Activated CD4-positive, alpha-beta T cell treated with anti-CD3 and anti-CD28 coated beads, Interleukin-2, amount 50 U/mL, for 1 hour (primary cell): ENCODE results near the gene SAFB2.

ENCODE experiments used
- DNase-seq: peaks from one replicate; pipeline ENCODE4 v3.0.0-alpha.2; 2020

The SAFB2 gene

DNA sequence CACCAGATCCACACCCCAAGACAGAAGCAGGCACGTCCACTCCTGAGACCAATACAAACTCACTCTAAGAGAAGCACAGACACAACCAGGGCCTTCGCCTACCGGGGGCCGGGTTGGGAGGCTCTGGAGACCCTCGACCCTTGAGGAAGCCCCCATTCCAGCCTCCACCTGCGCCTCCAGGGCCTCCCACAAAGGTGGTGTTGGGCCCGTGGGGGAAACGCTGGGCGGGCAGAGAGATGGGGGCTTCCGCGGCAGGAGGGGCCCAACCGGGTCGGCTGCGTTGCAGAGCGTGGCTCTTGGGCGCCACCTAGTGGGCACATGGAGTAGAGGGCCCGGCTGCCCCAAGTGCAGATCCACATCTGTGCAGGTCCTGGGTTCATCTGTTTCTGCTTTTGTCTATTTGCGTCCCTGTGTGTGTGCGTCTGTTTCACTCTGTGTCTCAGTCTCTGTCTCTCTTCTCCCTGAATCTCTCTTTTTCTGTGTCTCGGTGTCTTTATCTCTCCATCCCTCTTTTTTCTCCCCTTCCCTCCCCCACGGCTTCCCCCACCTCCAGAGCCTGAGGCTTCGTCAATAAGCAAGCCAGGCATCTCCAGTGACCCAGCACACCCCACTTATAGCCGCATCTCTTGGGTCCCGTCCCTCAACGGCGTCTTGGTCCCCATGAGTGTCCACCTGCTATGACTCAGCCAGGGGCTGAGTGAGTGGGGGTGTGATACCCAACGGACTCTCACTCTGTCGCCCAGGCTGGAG is 44.3 kb downstream of the SAFB2 start:
- peak; percentile 70 for DNase-seq

DNA sequence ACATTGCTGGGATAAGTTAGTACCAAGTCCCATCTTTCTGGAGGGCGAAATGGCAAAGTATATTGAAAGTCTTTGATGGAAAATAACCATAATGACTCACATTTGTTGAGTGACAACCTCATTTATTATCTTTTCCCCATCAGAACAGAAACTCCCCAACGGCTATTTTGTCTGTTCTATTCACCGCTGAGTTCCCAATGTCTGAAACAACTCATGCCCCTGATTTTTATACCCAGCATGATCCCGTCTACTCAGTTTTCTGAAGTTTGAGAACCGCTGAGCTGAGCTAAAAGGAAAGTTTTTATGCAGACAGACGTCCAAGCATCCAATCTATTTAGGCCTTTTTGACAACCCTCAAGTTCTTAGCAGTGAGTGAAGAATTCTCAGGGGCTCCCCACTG is 47.0 kb downstream of the SAFB2 start:
- DNase-seq, result no peak

DNA sequence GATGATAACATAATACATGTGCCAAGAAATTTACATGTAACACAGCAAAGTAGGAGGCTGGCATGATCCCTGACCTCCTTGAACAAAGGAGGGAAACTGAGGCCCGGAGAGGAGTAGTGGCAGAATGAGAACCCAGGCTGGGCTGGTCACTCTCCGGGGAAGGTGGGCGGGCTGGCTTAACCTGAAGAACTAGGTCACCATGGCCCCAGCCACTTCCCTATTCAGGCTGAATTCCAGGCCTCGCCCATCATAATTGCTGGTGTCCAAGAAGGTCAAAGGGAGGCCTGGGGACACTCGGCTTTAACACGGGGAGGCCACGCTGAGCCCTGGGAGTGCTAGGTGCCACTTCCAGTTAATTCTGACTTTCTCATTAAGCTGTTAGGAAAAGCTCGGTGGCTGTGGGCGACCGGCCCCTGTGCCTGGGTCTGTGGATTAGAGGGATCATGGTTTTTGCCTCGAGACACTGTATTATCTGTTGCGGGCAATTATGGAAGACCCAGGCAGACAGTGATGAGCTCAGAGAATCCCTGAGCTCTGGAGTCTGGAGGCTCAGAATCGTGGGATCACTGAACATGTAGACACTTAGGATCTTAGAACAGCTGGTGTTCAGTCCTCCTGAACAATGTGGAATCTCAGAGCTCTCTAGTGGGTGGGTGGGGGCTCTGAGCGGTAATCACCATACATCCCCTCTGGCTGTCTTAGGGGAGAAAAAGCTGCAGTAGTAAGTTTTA is 49.9 kb downstream of the SAFB2 start:
- no peak for DNase-seq

DNA sequence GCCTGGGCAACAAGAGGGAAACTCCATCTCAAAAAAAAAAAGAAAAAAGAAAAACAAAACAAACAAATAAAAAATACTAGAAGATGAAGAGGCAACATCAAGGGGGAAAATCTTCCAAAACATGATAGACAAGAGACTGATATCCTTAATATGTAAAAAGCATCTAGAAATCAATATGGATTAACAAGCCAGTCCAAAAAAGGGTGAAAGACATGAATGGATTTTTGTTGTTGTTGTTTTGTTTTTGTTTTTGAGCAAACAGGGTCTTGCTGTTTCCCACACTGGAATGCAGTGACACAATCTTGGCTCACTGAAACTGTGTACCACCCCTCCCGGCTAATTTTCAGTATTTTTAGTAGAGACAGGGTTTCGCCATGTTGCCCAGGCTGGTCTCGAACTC is 50.8 kb downstream of the SAFB2 start:
- DNase-seq, result no peak

DNA sequence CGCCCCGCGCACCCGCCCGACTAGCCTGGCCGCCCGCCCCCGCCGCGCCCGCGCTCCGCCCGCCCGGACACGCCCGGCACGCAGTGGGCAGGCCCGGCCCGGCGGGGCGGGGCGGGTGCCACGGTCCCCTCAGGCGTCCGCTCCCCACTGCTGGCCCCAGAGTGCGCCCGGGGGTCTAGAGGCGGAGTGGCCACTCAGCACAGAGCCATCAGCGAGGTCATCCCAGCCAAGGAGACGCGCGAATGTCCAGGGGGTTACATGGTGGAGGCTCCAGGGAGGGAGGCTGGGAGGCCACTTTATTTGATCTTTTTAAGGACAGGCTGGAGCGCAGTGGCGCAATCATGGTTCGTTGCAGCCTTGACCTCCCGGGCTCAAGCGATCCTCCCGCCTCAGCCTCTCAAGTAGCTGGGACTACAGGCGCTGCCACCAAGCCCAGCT is 54.6 kb downstream of the SAFB2 start:
- no peak for DNase-seq

DNA sequence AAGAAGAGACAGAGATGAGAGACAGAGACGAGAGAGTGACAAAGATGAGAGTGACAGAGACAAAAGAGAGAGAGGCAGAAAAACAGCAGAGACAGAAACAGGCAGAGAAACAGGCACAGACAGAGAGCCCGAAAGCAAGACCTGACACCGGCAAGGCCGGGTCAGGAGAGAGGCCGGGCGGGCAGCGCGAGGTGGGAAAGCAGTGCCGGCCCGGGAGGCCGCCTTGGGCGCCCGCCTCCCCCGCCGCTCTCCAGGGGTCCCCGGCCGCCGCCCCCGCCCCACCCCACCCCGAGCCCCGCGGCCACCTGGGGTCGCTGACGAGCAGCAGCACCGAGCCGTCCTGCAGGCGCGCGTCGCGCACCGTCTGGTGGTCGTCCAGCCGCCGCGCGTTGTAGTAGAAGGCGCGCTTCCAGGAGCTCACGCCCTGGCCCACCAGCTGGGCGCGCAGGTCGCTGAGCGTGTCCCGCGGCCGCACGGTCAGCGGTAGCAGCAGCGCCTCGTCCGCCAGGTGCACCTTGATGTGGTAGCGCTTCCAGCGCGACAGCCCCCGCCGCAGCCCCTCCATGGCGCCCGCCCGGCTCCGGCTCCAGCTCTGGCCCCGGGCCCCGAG is 55.1 kb downstream of the SAFB2 start, which contains the start of gene TINCR:
Gene TINCR, minus strand, starts transcription at position 594 of the 610 bp plus-strand sequence.
- DNase-seq, result no peak

DNA sequence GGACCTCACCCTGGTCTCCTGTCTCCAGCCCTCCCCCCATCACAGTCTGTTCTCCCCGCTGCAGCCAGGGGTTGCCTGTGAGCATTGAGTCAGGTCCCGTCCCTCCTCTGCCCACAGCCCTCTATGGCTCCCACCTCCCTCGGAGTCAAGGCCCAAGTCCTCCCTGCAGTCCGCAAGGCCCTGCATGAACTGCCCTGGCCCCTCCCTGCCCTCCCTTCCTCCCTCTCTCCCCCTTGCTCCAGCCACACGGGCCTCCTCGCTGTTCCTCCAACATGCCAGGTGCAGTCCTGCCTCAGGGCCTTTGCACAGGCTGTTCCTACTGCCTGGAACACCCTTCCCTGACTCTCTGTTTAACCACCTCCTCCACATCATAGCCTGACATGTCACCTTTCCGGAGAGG is 57.6 kb downstream of the SAFB2 start:
- no peak for DNase-seq

DNA sequence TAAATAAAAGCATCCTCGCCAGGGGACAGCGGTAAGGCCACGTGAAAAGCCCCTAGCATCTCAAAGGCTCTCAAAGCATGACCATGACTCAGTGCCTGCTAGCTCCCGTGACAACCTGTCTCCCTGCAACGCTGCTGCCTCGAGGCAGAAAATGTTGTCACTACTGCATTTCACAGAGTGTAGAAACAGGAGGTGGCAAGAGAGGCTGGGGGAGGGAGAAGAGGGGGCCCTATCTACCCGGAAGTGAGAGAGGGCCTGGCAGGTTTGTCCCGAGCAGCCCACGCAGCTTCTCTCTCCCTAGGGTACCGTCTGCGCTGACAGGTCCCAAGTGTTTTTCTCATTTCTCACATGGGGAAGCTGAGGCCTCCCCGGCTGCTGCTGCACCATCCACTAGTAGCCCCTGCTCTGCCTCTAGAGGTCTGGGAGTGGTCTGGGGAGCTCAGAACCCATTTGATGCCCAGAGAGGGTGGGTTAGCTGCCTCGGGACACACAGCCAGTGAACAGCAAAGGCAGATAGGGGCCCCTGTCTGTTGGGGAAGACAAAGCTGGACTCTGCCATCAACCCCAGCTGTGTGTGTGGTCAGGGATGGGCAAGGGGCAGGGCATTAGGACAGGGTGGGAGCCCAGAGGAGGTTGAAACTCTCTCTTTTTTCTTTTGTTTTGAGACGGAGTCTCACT is 58.5 kb downstream of the SAFB2 start:
- DNase-seq, result no peak

DNA sequence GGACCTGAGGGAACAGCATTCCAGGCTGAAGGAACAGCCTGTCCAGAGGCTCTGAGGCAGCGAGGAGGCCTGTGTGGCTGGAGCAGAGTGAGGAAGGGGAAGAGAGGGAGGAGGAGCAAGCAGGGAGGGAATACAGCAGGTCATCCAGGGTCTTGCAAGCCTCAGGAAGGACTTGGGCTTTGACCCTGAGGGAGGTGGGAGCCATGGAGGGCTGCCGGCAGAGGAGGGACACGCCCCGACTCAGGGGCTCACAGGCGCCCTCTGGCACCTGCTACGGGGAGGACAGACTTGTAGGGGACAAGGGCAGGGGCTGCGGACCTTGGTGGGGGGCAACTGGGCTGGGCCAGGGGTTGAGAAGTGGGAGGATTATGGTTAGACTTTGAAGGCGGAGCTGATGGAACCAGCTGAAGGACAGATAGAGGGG is 59.6 kb downstream of the SAFB2 start:
- no peak for DNase-seq

DNA sequence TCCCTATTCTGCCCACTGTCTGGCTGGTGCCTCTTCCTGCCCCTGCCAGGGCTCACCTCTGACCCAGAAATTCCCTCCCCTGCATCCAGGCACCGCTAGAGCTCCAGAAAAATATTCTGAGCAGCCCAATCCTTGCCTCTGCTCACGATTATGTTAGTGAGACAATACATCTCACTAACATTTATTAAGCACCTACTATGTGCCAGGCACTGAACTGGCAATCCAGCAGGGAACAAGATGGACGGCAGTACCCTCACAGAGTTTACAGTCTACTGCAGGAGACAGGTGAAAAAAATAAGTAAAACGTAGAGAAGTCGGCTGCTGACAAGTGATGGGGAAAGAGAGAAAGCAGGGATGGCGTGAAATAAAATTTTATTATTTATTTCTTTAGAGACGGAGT is 60.3 kb downstream of the SAFB2 start:
- DNase-seq, result no peak

DNA sequence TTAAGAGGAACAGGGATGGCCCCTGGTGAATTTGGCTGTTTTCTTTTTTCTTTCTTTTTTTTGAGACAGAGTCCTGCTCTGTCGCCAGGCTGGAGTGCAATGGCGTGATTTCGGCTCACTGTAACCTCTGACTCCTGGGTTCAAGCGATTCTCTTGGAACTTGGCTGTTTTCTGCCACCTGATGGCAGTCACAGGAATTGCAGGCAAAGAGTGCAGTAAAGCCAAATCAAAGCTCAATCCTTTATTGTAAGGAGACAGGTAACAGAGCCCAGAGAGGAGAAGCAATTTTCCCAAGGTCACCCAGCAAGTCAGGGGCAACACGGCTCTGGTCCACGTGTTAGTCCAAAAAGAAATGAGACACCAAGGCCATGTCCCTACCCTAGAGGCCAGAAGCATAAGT is 61.0 kb downstream of the SAFB2 start:
- DNase-seq, result no peak

DNA sequence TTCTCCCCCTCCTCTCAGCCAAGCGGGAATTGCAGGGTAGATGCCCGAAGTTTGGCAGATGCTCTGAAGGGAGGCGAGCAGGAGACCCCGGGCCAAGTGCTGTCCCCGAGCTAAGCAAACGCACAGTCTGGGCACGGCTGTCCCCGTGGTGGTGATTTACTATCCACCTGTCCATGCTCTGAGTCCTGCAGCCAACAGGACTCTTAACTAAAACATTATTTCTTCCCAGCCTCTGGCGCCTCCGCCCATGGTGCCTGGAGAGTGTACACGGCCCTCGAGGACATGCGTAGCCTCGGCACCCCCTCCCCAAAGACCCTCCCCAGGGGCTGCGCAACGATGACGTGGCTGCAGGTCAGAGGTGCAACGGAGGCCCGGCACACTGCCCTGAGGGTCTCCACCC is 62.4 kb downstream of the SAFB2 start:
- DNase-seq, result no peak

DNA sequence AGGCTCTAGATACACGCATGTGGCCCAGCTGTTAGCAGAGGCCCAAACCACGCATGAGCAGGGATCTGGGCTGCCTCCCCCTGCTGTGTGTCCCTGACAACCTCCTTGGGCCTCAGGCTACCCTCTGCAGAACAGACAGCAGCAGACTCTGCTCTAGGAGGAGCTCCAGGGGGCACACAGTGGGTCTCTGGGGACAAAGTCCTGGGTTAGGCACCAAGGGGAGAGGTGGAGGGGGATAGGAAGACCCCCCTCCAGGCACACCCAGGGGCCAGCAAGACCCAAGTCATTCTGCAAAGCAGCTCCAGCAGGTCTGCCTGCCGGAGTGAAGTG is 62.8 kb downstream of the SAFB2 start:
- DNase-seq, result no peak

DNA sequence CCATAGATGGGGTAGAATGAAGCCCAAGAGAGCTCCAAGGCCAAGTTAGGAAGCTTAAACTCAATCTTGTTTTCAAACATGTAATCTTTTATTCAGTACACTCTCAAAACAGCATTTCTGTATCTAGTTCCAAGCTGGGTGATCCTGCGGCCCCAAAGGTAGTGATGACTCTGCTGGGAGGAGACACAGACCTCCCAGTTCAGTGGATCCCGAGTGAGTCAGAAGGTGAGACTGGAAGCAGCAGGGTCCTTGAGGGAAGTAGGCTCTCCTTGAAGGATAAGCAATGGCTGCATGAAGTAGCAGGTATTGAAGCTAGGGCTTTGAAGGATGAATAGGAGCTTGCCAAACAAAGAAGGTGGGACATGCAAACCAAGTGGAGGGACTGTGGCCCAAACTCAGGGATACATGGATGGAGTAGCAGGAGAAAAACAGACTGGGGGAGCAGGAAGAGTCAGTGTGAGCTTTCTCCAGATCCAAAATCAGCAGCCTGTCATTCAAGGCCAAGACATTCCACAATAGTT is 64.4 kb downstream of the SAFB2 start:
- DNase-seq, result no peak

DNA sequence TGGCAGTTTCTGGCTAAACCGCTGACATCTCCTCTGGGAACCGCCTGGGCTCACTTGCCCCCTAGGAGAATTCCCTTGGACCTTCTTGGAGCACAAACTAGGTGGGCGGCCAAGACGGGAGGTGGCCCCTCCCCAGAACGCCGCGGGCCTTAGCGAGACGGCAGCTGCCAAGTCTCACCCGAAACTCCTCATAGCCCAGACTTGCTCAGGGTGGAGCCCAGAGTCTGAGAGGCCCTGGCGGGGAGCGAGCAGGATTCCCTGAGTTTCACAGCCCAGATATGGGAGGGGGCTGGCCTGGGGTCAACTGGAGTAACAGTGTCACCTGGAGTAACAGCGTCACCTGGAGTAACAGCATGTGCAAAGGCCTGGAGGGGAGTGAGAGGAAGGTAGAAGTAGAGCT is 64.9 kb downstream of the SAFB2 start:
- no peak for DNase-seq

DNA sequence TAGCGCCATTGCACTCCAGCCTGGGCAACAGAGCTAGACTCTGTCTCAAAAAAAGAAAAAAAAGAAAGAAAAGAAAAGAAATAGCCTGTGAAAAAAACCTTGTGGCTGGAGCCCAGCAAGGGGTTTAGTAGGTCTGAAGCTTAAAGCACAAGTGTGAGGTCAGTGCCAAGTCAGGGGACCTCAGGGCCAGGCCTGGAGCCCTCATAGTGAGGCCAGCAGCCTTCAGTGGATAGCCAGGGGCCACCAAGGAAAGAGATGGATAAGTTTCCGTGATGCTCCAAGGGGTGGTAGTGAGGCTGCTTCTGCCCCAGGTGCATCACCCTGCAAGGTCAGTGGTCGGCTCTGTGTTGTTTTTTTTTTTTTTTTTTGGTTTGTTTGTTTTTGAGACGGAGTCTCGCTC is 67.7 kb downstream of the SAFB2 start:
- DNase-seq, result no peak

DNA sequence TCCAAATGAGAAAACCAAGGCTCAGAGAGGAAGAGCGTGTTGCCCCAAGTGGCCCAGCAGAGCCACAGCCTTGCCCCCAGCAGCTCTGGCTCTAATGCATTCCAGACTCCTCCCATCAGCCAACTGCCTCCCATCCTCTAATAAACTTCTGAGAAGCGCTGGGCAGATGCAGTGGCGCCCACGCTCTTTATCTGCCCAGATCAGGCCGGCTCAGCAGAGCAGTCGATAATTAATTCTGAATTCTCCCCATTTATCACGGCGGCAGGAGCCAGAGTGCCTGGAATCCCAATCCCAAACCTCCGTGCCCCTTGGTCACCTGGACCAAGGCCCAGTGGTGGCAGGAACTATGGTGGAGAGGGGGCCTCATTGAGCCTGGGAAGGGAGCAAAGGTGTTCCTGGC is 68.7 kb downstream of the SAFB2 start:
- DNase-seq, result no peak

DNA sequence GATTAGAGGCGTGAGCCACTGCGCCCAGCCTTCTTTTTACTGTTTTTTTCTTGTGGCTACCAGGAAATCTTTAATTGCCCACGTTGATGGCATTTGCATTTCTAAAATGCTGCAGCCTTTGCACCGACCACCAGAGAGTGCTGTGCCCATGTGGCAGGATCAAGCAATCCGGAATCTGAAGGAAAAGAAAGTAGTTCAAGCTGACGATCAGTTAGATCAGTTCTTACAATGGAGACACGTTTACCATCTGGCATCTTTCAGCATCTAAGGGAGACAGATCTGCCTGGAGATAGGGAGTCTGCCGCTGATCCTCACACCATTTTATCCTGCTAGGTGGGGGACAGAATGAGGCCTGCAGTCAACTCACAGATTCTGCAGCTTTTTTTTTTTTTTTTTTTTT is 74.7 kb downstream of the SAFB2 start:
- no peak for DNase-seq

DNA sequence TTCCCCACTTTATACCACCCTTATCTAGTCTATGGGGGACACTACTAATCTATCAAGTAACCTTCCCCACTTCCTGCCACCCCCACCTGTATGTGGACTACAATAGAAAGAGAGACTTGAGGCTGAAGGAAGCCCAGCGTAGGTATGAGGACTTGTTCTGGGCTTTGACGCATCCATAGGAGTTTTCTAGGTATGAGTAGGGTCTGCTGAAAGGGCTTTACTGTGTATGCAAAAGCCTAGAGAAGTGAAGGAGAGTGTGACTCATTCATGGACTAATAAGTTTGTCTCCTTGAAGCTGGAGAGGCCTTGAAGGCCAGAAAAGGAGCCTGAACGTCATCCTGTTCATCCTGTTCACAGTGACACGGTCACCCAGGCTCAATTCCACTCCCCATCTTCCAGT is 76.6 kb downstream of the SAFB2 start:
- DNase-seq, result no peak

DNA sequence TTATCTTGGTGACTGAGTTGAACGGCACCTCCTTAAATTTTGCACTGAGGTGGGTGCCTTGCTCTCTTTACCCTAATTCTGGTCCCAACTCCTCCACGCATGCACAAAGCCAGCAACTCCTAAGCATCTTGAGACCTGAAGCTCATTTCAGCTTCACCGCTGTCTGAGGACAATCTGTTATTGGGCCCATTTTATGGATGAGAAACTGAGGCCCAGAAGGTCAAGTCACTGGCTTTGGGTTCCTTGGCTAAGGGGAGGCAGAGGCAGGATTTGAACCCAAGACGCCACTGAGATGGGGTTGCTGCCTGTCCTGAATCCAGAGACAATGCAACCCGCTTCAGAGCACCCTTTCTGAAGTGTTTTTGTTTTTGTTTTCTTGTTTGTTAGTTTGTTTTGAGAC is 77.5 kb downstream of the SAFB2 start:
- DNase-seq, result no peak

DNA sequence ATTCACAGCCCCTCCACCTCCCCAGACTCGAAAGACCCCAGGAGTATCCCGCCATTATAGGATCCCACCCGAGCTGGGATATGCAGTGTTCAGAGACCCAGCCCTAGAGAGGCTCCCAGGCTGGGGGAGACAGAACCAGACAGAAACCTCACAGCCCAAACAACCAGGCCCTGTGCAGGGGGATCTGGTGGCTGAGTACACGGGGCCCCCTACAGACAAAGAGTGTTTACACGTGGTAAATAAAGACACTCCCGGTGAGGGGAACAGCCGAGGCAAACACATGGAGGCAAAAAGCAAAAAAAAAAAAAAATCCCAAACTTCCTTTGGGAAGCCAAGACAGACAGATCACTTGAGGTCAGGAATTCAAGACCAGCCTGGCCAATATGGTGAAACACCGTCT is 79.9 kb downstream of the SAFB2 start:
- no peak for DNase-seq

DNA sequence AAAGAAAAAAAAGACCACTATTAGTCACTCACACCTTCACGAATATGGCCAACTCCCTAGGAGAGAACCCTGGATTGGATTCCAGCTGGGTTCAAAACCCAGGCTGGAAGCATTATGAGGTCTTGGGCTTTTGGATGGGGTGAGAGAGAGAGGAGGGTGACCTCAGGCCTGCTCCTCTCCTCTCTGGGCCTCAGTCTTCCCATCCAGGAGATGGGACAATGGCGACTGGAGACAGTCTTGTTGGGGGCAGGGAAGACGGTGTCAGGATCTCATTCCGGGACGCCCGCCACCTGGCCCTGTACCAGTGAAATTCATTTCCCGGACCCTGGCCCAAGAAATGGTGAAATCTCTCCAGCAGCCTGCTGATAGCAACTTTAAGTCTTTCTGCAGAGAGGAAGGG is 81.1 kb downstream of the SAFB2 start:
- no peak for DNase-seq

DNA sequence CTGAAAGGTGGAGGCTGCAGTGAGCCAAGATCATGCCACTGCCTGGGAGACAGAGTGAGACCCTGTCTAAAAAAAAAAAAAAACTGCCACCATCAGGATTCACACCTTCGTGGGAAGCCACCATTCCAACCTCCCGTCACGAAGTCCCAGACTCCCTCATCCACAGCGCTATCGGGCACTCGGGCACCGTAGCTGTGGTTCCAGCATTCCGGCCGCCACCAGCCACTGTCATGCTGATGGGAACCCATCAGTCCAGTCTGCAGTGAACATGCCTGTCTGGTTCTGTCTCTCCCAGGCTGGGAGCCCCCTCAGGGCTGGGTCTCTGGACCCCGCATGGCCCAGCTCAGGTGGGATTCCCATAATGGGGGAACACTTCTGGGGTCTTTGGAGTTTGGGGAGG is 82.4 kb downstream of the SAFB2 start:
- no peak for DNase-seq

DNA sequence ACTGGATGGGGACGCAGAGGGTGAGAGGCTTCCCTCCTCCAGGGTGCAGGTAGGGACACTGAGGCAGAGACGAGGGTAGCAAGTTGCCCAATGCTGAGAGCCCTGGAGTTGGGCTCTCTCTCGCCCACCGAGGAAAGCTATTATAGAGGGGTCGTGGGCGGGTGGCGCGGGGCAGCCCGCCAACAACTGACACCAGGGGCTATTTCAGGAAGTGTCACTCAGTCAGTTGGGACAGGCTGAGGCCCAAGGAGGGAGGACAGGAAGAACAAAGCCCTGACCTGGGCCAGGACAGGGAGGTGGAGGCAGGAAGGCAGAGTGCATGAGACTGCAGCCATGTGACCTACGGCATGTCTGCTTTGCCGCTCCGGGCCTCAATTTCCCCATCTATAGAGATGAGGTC is 84.7 kb downstream of the SAFB2 start:
- no peak for DNase-seq
